ENCODE data around the gene CLEC7A. TPM values are rescaled to one million over a fixed set of nuclear protein-coding genes. Genes with fewer than 3 reads are reported as not detected.

Gene CLEC7A
- total and polyA plus RNA-seq, 9 of the 15 experiments (the other 6 are each of a cell fraction or from before 2014, with no cell fraction given): 0.16 TPM; not detected in 8

DNA sequence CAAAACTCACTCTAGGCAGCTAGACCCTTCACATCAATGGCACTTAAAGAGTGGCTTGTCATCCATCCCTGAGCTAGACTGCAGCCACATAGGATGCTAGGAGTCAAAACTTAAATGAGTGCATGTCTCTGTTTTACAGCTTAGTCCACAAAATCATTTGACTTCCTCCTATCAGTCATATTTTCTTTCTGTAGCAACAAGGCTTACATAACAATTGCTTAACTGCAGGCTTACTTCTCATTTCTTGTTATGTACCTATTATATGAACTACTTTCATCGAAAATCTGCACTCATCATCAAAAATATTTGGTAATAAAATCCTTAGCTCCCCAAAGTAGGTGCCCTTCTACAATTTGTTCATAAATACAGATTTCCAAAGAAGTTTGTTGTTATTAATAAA is 61.4 kb downstream of the CLEC7A start (continued):
- TF ChIP-seq, protein P1, sequence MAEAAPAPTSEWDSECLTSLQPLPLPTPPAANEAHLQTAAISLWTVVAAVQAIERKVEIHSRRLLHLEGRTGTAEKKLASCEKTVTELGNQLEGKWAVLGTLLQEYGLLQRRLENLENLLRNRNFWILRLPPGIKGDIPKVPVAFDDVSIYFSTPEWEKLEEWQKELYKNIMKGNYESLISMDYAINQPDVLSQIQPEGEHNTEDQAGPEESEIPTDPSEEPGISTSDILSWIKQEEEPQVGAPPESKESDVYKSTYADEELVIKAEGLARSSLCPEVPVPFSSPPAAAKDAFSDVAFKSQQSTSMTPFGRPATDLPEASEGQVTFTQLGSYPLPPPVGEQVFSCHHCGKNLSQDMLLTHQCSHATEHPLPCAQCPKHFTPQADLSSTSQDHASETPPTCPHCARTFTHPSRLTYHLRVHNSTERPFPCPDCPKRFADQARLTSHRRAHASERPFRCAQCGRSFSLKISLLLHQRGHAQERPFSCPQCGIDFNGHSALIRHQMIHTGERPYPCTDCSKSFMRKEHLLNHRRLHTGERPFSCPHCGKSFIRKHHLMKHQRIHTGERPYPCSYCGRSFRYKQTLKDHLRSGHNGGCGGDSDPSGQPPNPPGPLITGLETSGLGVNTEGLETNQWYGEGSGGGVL (CRISPR knock-in tag; IDR thresholded peaks at IDR 0.05): no peak
- TF ChIP-seq, protein P2, sequence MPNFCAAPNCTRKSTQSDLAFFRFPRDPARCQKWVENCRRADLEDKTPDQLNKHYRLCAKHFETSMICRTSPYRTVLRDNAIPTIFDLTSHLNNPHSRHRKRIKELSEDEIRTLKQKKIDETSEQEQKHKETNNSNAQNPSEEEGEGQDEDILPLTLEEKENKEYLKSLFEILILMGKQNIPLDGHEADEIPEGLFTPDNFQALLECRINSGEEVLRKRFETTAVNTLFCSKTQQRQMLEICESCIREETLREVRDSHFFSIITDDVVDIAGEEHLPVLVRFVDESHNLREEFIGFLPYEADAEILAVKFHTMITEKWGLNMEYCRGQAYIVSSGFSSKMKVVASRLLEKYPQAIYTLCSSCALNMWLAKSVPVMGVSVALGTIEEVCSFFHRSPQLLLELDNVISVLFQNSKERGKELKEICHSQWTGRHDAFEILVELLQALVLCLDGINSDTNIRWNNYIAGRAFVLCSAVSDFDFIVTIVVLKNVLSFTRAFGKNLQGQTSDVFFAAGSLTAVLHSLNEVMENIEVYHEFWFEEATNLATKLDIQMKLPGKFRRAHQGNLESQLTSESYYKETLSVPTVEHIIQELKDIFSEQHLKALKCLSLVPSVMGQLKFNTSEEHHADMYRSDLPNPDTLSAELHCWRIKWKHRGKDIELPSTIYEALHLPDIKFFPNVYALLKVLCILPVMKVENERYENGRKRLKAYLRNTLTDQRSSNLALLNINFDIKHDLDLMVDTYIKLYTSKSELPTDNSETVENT (CRISPR knock-in tag; IDR thresholded peaks at IDR 0.05): no peak
- TF ChIP-seq, protein P3, sequence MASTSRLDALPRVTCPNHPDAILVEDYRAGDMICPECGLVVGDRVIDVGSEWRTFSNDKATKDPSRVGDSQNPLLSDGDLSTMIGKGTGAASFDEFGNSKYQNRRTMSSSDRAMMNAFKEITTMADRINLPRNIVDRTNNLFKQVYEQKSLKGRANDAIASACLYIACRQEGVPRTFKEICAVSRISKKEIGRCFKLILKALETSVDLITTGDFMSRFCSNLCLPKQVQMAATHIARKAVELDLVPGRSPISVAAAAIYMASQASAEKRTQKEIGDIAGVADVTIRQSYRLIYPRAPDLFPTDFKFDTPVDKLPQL (IDR thresholded peaks at IDR 0.05; ENCODE audit: extremely low read depth, insufficient read length): no peak

DNA sequence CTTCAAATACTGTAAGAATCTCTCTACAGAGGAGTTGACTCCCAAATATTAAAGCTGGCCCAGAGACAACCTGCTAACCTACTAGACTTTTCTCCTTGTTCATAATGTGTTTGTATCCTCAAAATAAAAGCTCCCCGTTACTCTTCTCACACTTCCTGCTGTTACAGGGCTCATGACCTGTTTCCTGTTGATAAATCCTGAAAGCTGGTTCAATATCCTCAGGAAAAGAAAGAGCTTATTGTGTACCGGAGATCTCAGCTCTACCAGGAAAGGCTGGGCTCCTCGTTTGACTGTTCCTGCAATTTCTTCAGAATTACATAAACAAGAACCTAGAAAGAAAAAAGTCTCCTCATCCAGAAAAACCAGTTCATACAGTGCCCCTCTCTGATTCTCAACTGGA is 62.1 kb downstream of the CLEC7A start:
- Histone ChIP-seq H3K4me2 (ENCODE audit: insufficient read depth, low read length) (no peak overlapping the region), H3K27me3 (ENCODE audit: control insufficient read depth in 2 of 2, insufficient read depth in 2 of 2, low read length in 2 of 2) (no peaks in the 10 kb centered on the region; a peak in 2 of 5 replicates), H3K27ac (ENCODE audit: extremely low read depth, low read depth, low read length) (no peak overlapping the region), H3K4me3 (no peak overlapping the region), H3K9me3 (replicated peaks; ENCODE audit: control insufficient read depth, insufficient read depth, low read depth, low read length) (no peaks in the 10 kb centered on the region), H3K9ac (ENCODE audit: insufficient read depth in 1 of 2, low read depth in 2 of 2, low read length in 2 of 2) (no peak overlapping the region), H3K9me1 (ENCODE audit: control insufficient read depth, insufficient read depth, low read length) (no peaks in the 10 kb centered on the region), H3K79me2 (ENCODE audit: control insufficient read depth, insufficient read depth, low read length) (no peaks in the 10 kb centered on the region), H4K20me1 (replicated peaks; ENCODE audit: control insufficient read depth, insufficient read depth, low read length) (no peaks in the 10 kb centered on the region), H3K4me1 (replicated peaks in 1 of 2; ENCODE audit: control insufficient read depth in 2 of 2, insufficient read depth in 2 of 2, low read length in 2 of 2) (no peaks in the 10 kb centered on the region), H2AFZ (ENCODE audit: low read depth, low read length) (no peak overlapping the region), H3K36me3 (ENCODE audit: control insufficient read depth, insufficient read depth, low read length) (no peaks in the 10 kb centered on the region)
- FAIRE-seq (no peak), DNase-seq (ENCODE audit: extremely low read depth in 1 of 4, low spot score in 3 of 4) (no peak), ATAC-seq (no peak)
- CTCF ChIA-PET (ENCODE audit: low intra/inter-chr PET ratio): no interaction called here
- POLR2A ChIA-PET: interaction anchor here (1.1 to 1.3 kb wide), 3 partner anchors 13 to 25 kb away, joined by 3 to 4 read pairs (median 3); no protein-coding TSS in a partner anchor
- 0% methylated on average over 3 of the region's 3 CpGs for WGBS (ENCODE audit: insufficient coverage, low coverage, missing lambda C conversion rate)
- intact Hi-C loops (cut with micrococcal nuclease) (no loop called here), in situ Hi-C loops (cut with MboI) (no loop called here)
- BruUV-seq (replicated peaks): no TSS peak
- no peak for TF ChIP-seq KDM5B (IDR thresholded peaks at IDR 0.05; ENCODE audit: insufficient replicate concordance, low read depth, low read length)
- TF ChIP-seq CREM (IDR thresholded peaks at IDR 0.05; ENCODE audit: low read depth): no peak
- no peak for TF ChIP-seq TAF7 (tag; IDR thresholded peaks at IDR 0.05)
- TF ChIP-seq EWSR1 (IDR thresholded peaks at IDR 0.05; ENCODE audit: borderline replicate concordance, low read depth, partially characterized antibody): no peak
- no peak for TF ChIP-seq HDAC3 (IDR thresholded peaks at IDR 0.05; ENCODE audit: borderline replicate concordance, partially characterized antibody)
- no peak for TF ChIP-seq ESRRA (IDR thresholded peaks at IDR 0.05; ENCODE audit: borderline replicate concordance, low read depth)
- no peak for TF ChIP-seq HMG20B (CRISPR knock-in tag; IDR thresholded peaks at IDR 0.05)
- no peak for TF ChIP-seq SIX5 (IDR thresholded peaks at IDR 0.05; ENCODE audit: borderline replicate concordance in 1 of 2, insufficient read depth in 1 of 2, low read depth in 1 of 2, low read length in 2 of 2)
- no peak for TF ChIP-seq ZNF830 (CRISPR knock-in tag; IDR thresholded peaks at IDR 0.05)
- TF ChIP-seq PHF8 (IDR thresholded peaks at IDR 0.05; ENCODE audit: borderline replicate concordance, low read length): no peak
- TF ChIP-seq, protein P4, sequence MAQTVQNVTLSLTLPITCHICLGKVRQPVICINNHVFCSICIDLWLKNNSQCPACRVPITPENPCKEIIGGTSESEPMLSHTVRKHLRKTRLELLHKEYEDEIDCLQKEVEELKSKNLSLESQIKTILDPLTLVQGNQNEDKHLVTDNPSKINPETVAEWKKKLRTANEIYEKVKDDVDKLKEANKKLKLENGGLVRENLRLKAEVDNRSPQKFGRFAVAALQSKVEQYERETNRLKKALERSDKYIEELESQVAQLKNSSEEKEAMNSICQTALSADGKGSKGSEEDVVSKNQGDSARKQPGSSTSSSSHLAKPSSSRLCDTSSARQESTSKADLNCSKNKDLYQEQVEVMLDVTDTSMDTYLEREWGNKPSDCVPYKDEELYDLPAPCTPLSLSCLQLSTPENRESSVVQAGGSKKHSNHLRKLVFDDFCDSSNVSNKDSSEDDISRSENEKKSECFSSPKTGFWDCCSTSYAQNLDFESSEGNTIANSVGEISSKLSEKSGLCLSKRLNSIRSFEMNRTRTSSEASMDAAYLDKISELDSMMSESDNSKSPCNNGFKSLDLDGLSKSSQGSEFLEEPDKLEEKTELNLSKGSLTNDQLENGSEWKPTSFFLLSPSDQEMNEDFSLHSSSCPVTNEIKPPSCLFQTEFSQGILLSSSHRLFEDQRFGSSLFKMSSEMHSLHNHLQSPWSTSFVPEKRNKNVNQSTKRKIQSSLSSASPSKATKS (CRISPR knock-in tag; IDR thresholded peaks at IDR 0.05): no peak

Measured in K562 (cell line).